BE2C (cell line): Measurements from ENCODE around the gene ASTL.

Source experiments
- DNase-seq: peaks from one replicate; pipeline ENCODE4 v3.0.0-alpha.2; 2020
- H3K27me3 ChIP-seq: fragments of 250-450 bp; sonication (Bioruptor Pico); 2 replicates; pipeline ENCODE4 v1.5.1; 2020; ENCODE audit warnings: mild to moderate bottlenecking
- H3K36me3 ChIP-seq: fragments of 250-450 bp; sonication (Bioruptor Pico); 2 replicates; pipeline ENCODE4 v1.5.1; 2020; ENCODE audit warnings: mild to moderate bottlenecking
- H3K4me1 ChIP-seq: fragments of 250-450 bp; sonication (Bioruptor Pico); 2 replicates; pipeline ENCODE4 v1.5.1; 2020
- H3K4me3 ChIP-seq: 2 replicates; pipeline ENCODE4 v1.5.1; 2011; ENCODE audit warnings: low read depth, low read length
- H3K9me3 ChIP-seq: fragments of 250-450 bp; sonication (Bioruptor Pico); 2 replicates; pipeline ENCODE4 v1.5.1; 2020
- CTCF ChIP-seq: IDR thresholded peaks from 2 replicates; pipeline ENCODE4 v1.5.1; 2012; ENCODE audit warnings: mild to moderate bottlenecking, low read depth, low read length

ASTL gene

DNA sequence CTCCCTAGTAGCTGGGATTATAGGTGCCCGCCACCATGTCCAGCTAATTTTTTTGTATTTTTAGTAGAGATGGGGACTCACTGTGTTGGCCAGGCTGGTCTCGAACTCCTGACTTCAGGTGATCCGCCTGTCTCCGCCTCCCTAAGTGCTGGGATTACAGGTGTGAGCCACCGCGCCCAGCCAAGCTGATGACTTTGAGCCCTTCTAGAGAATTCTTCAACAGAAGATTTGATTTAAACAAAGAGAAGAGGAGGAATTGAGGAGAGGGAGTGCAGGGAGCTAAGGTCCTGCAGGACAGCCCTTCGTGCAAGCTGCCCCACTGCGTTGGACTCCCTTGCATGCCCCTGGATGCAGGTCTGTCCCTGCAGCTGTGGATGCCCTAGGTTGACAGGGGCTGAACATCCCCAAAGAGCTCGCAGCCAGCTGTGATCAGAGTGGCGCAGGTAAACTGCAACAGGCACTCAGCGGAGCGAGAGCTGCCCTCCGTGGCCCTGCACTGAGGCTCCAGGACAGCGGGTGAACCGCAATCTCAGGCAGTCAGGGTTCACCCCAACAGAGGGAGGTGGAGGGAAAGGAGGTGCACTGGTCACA is 35.6 kb downstream of the ASTL start:
- no peak overlapping the region for H3K4me3 ChIP-seq
- no peak for TF ChIP-seq CTCF
- no peaks in the 10 kb centered on the region for H3K36me3 ChIP-seq
- no peaks in the 10 kb centered on the region for H3K9me3 ChIP-seq
- H3K27me3 ChIP-seq, result no peaks in the 10 kb centered on the region
- no peaks in the 10 kb centered on the region for H3K4me1 ChIP-seq
- DNase-seq, result no peak

- H3K4me3 ChIP-seq, result no peak overlapping the region
- H3K4me1 ChIP-seq, result no peaks in the 10 kb centered on the region
- H3K9me3 ChIP-seq, result no peaks in the 10 kb centered on the region
- DNase-seq, result no peak
- TF ChIP-seq CTCF, result no peak
- H3K36me3 ChIP-seq, result no peaks in the 10 kb centered on the region
- H3K27me3 ChIP-seq, result no peaks in the 10 kb centered on the region
Measured at GRCh38 chr2:96100893-96101304, 37.4 kb downstream of the ASTL start.

GRCh38 chr2:96099861-96100798 is 38.2 kb downstream of the ASTL start:
- TF ChIP-seq CTCF, result no peak
- no peaks in the 10 kb centered on the region for H3K36me3 ChIP-seq
- no peak overlapping the region for H3K4me3 ChIP-seq
- no peaks in the 10 kb centered on the region for H3K4me1 ChIP-seq
- no peaks in the 10 kb centered on the region for H3K27me3 ChIP-seq
- no peak for DNase-seq
- no peaks in the 10 kb centered on the region for H3K9me3 ChIP-seq

DNA sequence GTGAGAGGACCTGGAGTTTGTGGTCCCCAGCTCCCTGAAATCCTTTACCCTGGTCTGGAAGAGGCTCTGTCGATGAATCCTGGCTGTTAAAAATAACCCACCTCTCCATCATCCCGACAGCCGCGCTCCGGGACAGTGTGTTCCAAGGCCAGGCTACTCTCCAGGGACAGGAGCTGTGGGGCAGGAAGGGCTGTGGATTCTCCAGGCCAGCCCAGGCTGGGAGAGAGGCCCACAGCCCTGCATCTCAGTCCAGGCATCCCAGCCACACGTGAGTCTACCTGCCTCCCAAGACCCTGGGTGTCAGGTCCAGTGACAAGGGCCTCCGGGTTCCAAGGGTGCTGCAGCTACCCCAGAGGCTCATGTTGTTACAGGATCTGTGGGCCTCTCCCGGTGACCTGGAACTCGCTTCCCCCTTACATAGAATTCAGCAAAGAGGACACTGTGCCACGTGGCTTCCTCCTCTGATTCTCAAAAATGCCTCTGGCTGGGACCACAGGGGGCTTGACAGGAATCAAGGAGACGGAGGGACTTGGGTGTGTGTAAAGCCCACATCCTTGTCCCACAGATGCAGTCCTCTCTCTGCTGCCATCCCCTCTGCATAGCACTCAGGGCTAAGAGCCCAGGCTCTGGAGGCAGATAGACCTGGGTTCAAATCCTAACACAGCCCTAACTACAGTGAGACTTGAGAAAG is 39.3 kb downstream of the ASTL start:
- no peaks in the 10 kb centered on the region for H3K9me3 ChIP-seq
- no peak for TF ChIP-seq CTCF

DNA sequence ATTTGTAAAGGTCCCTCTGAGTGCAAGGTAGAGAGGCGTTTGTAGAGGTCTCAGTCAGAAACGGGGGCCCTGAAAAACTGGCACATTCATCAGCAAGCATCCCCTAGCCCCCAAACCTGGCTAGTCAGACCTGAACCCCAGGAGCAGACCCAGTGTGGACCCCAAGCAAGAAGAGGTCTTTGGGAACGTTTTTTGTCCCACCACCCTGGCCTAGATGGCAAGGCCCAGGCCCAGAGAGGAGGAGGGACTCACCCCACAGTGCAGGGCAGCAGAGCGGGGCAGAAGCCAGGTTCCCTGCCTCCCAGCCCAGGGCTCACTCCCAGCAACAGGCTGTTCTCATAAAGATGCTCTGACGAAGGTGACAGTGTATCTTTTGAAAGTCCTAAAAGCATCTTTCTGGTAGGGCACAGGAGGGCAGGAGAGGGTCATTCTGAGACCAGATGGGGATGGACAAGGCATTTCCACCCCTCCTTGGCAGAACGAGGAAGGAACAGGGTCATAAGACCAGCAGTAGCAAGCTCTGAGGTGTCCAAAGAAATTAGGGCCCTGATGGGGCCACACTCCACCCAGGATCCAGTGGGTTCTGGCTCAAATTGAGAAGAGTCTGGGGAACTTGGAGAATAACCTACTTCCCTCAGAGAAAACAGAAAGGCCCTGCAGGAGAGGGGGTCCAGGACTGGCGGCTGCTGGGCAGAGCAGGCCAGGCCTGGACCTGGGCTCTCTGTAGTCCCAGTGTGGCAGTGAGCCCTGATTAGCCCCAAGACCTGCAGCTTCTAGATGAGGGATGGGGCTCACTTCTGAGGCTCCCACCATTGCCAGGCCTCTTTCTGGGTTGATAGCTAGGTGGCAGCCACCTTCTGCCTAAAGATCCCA is 40.1 kb downstream of the ASTL start:
- Histone ChIP-seq H3K36me3 (no peaks in the 10 kb centered on the region), H3K4me3 (no peak overlapping the region), H3K4me1 (no peaks in the 10 kb centered on the region), H3K27me3 (no peaks in the 10 kb centered on the region), H3K9me3 (no peaks in the 10 kb centered on the region)
- DNase-seq, result no peak
- no peak for TF ChIP-seq CTCF

More for the DNA sequence above, 39.3 kb downstream of the ASTL start:
- no peaks in the 10 kb centered on the region for H3K36me3 ChIP-seq
- no peak for DNase-seq
- no peaks in the 10 kb centered on the region for H3K27me3 ChIP-seq
- H3K4me3 ChIP-seq, result no peak overlapping the region
- no peaks in the 10 kb centered on the region for H3K4me1 ChIP-seq
